ENCODE data around the gene UQCRC2. TPM values are rescaled to one million over a fixed set of nuclear protein-coding genes. Genes with fewer than 3 reads are reported as not detected.

UQCRC2 gene
- 146 and 147 TPM in 2 replicates for total RNA-seq

DNA sequence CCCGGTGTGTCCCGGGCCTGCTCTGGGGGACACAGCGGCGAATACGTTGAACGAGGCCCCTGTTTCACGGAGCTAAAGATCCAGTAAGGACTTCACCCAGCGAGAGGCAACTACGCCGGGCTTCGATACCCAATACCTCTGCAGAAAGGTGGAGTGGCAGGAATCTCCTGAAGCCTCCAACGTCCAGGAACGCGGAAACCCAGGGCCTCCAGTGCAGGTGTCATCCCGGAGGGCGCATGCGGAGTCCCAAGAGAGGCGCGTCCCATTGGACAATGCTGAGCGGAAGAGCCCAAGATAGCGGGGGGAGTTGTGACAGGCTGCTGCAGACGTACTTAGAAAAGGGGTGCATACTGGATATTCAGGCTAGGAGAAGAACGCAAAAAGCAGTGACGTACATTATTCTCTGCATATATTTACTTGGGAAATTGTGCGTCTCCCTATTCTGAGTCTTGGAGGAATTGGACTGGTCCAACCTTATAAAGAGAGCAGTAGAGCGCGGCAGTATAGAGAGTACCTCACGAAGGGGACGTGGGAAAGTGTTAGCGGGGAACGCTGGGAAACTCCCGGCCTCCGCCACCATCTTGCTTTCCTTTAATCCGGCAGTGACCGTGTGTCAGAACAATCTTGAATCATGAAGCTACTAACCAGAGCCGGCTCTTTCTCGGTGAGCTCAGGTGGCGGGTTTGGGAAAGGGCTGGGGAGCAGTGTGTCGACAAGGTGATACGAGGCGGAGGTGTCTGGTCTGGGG is at the start of gene UQCRC2:
UQCRC2 (plus strand) TSS at position 569 of the 748 bp plus-strand sequence; CDS start at position 632, 63 bp downstream.

GRCh38 chr16:22007509-22008214 is 54.5 kb downstream of the UQCRC2 start, which contains the start of gene MOSMO:
Gene MOSMO (plus strand): TSS chr16:22008111. CDS start chr16:22008302, 191 bp downstream.

Other genes with a start within 250 kb of the UQCRC2 start
- 53.2 and 83.2 TPM in 2 replicates for gene NPIPB4, start 95.6 kb upstream of the UQCRC2 start, total RNA-seq
- gene PDZD9, start 47.8 kb downstream of the UQCRC2 start, total RNA-seq = not detected in 2 replicates
- gene MOSMO, start 54.8 kb downstream of the UQCRC2 start, total RNA-seq = 8.6 and 9.1 TPM in 2 replicates
- not detected in 2 replicates for gene VWA3A, start 139.2 kb downstream of the UQCRC2 start, total RNA-seq
- gene SDR42E2, start 209.1 kb downstream of the UQCRC2 start, total RNA-seq = not detected in 2 replicates

Data from placental epithelial cell (primary cell).